Measurements from ENCODE around the gene INAFM1.

INAFM1 gene

DNA sequence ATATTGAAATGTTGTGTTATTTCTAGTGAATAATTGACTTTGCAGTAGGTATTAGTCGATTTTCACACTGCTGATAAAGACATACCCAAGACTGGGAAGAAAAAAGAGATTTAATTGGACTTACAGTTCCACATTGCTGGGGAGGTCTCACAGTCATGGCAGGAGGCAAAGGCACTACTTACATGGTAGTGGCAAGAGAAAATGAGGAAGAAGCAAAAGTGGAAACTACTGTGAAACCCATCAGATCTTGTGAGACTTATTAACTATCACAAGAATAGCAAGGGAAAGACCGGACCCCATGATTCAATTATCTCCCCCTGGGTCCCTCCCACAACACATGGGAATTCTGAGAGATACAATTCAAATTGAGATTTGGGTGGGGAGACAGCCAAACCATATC lies 47.4 kb downstream of the INAFM1 start:
- no peak for DNase-seq
- H3F3A ChIP-seq (ENCODE audit: insufficient read depth, low read length), result no peaks in the 10 kb centered on the region
- no peak overlapping the region for H3K27ac ChIP-seq (ENCODE audit: low read length)
- H3K4me2 ChIP-seq (ENCODE audit: low read depth, low read length), result no peak overlapping the region
- H3K4me1 ChIP-seq (ENCODE audit: low read length), result no peaks in the 10 kb centered on the region
- H3K9ac ChIP-seq (ENCODE audit: low read length), result no peak overlapping the region
- H2AFZ ChIP-seq (ENCODE audit: low read length), result no peak overlapping the region
- H3K9me2 ChIP-seq (replicated peaks; ENCODE audit: insufficient read depth, low read length), result no peaks in the 10 kb centered on the region
- no peak for TF ChIP-seq EZH2 (optimal IDR thresholded peaks at IDR 0.05; ENCODE audit: low read depth, low read length)
- TF ChIP-seq, protein P1, sequence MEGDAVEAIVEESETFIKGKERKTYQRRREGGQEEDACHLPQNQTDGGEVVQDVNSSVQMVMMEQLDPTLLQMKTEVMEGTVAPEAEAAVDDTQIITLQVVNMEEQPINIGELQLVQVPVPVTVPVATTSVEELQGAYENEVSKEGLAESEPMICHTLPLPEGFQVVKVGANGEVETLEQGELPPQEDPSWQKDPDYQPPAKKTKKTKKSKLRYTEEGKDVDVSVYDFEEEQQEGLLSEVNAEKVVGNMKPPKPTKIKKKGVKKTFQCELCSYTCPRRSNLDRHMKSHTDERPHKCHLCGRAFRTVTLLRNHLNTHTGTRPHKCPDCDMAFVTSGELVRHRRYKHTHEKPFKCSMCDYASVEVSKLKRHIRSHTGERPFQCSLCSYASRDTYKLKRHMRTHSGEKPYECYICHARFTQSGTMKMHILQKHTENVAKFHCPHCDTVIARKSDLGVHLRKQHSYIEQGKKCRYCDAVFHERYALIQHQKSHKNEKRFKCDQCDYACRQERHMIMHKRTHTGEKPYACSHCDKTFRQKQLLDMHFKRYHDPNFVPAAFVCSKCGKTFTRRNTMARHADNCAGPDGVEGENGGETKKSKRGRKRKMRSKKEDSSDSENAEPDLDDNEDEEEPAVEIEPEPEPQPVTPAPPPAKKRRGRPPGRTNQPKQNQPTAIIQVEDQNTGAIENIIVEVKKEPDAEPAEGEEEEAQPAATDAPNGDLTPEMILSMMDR (IDR thresholded peaks at IDR 0.05; ENCODE audit: low read length), result no peak
- TF ChIP-seq EZH2phosphoT487 (IDR thresholded peaks at IDR 0.05; ENCODE audit: low read length), result no peak
- H3K4me3 ChIP-seq (ENCODE audit: low read length), result no peak overlapping the region
- H3K36me3 ChIP-seq (replicated peaks; ENCODE audit: insufficient read depth, low read length), result no peaks in the 10 kb centered on the region
- H4K20me1 ChIP-seq (ENCODE audit: insufficient read depth, low read length), result no peaks in the 10 kb centered on the region
- H3K79me2 ChIP-seq (ENCODE audit: low read length), result no peaks in the 10 kb centered on the region
- no peaks in the 10 kb centered on the region for H3K9me3 ChIP-seq (replicated peaks; ENCODE audit: insufficient read depth, low read length)
- H3K27me3 ChIP-seq (replicated peaks; ENCODE audit: insufficient read depth, low read length), result peaks cover 43% of the 10 kb centered on the region

DNA sequence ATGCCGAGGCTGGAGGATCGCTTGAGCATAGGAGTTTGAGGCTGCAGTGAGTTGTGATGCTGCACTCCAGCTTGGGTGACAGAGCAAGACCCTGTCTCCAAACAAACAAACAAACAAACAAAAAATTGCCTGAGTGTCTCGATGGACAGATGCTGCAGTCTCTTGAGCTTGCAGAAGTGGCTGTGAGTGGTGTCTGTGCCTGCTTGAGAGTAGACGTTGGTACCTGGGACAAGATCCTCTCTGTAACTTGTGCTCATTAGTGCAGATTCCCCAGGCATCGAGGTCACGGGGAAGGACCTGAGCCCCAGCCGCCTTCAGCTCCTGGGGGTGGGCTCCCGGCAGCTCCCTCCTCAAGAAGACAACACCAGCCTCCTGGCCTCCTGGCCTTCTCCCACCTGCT lies 48.7 kb downstream of the INAFM1 start:
- no peak for DNase-seq
- Histone ChIP-seq H3F3A (ENCODE audit: insufficient read depth, low read length) (no peaks in the 10 kb centered on the region), H3K79me2 (ENCODE audit: low read length) (no peaks in the 10 kb centered on the region), H4K20me1 (ENCODE audit: insufficient read depth, low read length) (no peaks in the 10 kb centered on the region), H3K4me3 (ENCODE audit: low read length) (no peak overlapping the region), H3K4me1 (ENCODE audit: low read length) (no peaks in the 10 kb centered on the region), H2AFZ (ENCODE audit: low read length) (no peak overlapping the region), H3K27ac (ENCODE audit: low read length) (no peak overlapping the region), H3K9me3 (replicated peaks; ENCODE audit: insufficient read depth, low read length) (no peaks in the 10 kb centered on the region), H3K27me3 (replicated peaks; ENCODE audit: insufficient read depth, low read length) (peaks cover 40% of the 10 kb centered on the region), H3K4me2 (ENCODE audit: low read depth, low read length) (no peak overlapping the region), H3K9ac (ENCODE audit: low read length) (no peak overlapping the region), H3K9me2 (replicated peaks; ENCODE audit: insufficient read depth, low read length) (no peaks in the 10 kb centered on the region), H3K36me3 (replicated peaks; ENCODE audit: insufficient read depth, low read length) (no peaks in the 10 kb centered on the region)
- TF ChIP-seq, protein P1 (IDR thresholded peaks at IDR 0.05; ENCODE audit: low read length), result no peak
- no peak for TF ChIP-seq EZH2phosphoT487 (IDR thresholded peaks at IDR 0.05; ENCODE audit: low read length)
- no peak for TF ChIP-seq EZH2 (optimal IDR thresholded peaks at IDR 0.05; ENCODE audit: low read depth, low read length)

DNA sequence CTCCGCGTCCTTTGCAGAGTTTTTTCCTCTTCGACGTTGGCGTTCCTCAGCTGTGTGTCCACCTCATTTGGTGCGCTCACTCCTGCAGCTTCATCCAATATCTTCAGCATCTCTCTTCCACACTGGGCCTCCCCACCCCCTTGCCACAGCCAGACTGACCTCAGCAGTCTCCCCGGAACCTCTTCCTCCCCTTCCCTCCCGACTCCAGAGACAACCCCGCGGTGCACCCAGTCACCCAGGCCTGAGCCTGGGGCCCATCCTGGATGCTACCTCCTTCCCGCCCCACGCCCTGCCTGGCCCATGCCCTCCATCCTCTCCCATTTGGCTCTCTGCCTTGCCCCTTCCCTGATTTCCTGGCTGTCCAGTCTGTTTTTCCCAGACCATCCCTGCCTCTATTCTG lies 49.2 kb downstream of the INAFM1 start:
- no peak overlapping the region for H3K4me3 ChIP-seq (ENCODE audit: low read length)
- no peak overlapping the region for H3K9ac ChIP-seq (ENCODE audit: low read length)

More for the DNA sequence above, 49.2 kb downstream of the INAFM1 start:
- no peak overlapping the region for H3K4me2 ChIP-seq (ENCODE audit: low read depth, low read length)
- no peaks in the 10 kb centered on the region for H3F3A ChIP-seq (ENCODE audit: insufficient read depth, low read length)
- H3K27me3 ChIP-seq (replicated peaks; ENCODE audit: insufficient read depth, low read length), result peaks cover 36% of the 10 kb centered on the region
- no peaks in the 10 kb centered on the region for H3K4me1 ChIP-seq (ENCODE audit: low read length)
- TF ChIP-seq, protein P1 (IDR thresholded peaks at IDR 0.05; ENCODE audit: low read length), result no peak
- TF ChIP-seq EZH2 (optimal IDR thresholded peaks at IDR 0.05; ENCODE audit: low read depth, low read length) (no peak), EZH2phosphoT487 (IDR thresholded peaks at IDR 0.05; ENCODE audit: low read length) (no peak)
- no peaks in the 10 kb centered on the region for H3K9me2 ChIP-seq (replicated peaks; ENCODE audit: insufficient read depth, low read length)
- no peaks in the 10 kb centered on the region for H3K79me2 ChIP-seq (ENCODE audit: low read length)
- no peak for DNase-seq
- H3K9me3 ChIP-seq (replicated peaks; ENCODE audit: insufficient read depth, low read length), result no peaks in the 10 kb centered on the region
- H2AFZ ChIP-seq (ENCODE audit: low read length), result no peak overlapping the region
- H3K36me3 ChIP-seq (replicated peaks; ENCODE audit: insufficient read depth, low read length), result no peaks in the 10 kb centered on the region
- no peak overlapping the region for H3K27ac ChIP-seq (ENCODE audit: low read length)
- no peaks in the 10 kb centered on the region for H4K20me1 ChIP-seq (ENCODE audit: insufficient read depth, low read length)

Measured in MM.1S (cell line).